Measurements from ENCODE around the gene CYS1. TPM values are rescaled to one million over a fixed set of nuclear protein-coding genes. Genes with fewer than 3 reads are reported as not detected.
"Not testable (repeated sequence)": the region's sequence is repeated elsewhere in the genome, so short reads cannot be mapped to it uniquely, and the experiment has no call there.

Gene CYS1
- total and polyA plus RNA-seq, 8 donors: 0.60 to 18.8 (median 15.8) TPM

- DNase-seq: no peak
- Histone ChIP-seq H3K36me3 (no peaks in the 10 kb centered on the region), H3K27me3 (peaks cover 11 to 37% of the 10 kb centered on the region in 2 donors), H3K9me3 (no peaks in the 10 kb centered on the region), H3K4me3 (no peak overlapping the region), H3K4me1 (peaks cover 5 to 16% of the 10 kb centered on the region in 2 donors), H3K27ac (no peak overlapping the region)
- TF ChIP-seq CTCF (IDR thresholded peaks at IDR 0.05): no peak
- no peak for ATAC-seq
- intact Hi-C loops (cut with DNase I): no loop called here
Measured at GRCh38 chr2:10094271-10094814, 14.1 kb upstream of the CYS1 start.

GRCh38 chr2:10091889-10092244, 11.7 kb upstream of the CYS1 start:
- H3K4me1 ChIP-seq; ATAC-seq; DNase-seq; H3K27ac ChIP-seq; intact Hi-C loops (cut with DNase I); H3K9me3 ChIP-seq; H3K36me3 ChIP-seq: not testable (repeated sequence)
- Histone ChIP-seq H3K4me3 (peak overlapping the region in 1 of 2 donors; percentile 45), H3K27me3 (peaks cover 11 to 37% of the 10 kb centered on the region in 2 donors)

- H3K27ac ChIP-seq: peak overlapping the region in 1 of 2 donors; percentile 23
- TF ChIP-seq CTCF (IDR thresholded peaks at IDR 0.05): no peak
- ATAC-seq (peak; percentile 91), DNase-seq (peak in 2 of 4 donors; percentile 61 to 86)
- H3K4me1 ChIP-seq: peaks cover 5 to 9% of the 10 kb centered on the region in 2 donors
- peak overlapping the region; percentile 11 to 45 for H3K4me3 ChIP-seq
- intact Hi-C loops (cut with DNase I): no loop called here
- H3K36me3 ChIP-seq: no peaks in the 10 kb centered on the region
- no peaks in the 10 kb centered on the region for H3K9me3 ChIP-seq
- H3K27me3 ChIP-seq: peaks cover 11 to 37% of the 10 kb centered on the region in 2 donors
Measured at GRCh38 chr2:10091182-10091888, 11.1 kb upstream of the CYS1 start.

- Histone ChIP-seq H3K36me3 (no peaks in the 10 kb centered on the region), H3K27ac (no peak overlapping the region), H3K4me3 (no peak overlapping the region), H3K9me3 (no peaks in the 10 kb centered on the region), H3K4me1 (peaks cover 5 to 9% of the 10 kb centered on the region in 2 donors), H3K27me3 (peaks cover 11 to 42% of the 10 kb centered on the region in 2 donors)
- TF ChIP-seq CTCF (IDR thresholded peaks at IDR 0.05): no peak
- ATAC-seq (no peak), DNase-seq (no peak)
- intact Hi-C loops (cut with DNase I): no loop called here
Measured at GRCh38 chr2:10089565-10090190, 9.5 kb upstream of the CYS1 start.

- DNase-seq: no peak
- intact Hi-C loops (cut with DNase I): no loop called here
- peaks cover 5 to 9% of the 10 kb centered on the region in 2 donors for H3K4me1 ChIP-seq
- no peak for ATAC-seq
- peaks cover 19 to 42% of the 10 kb centered on the region in 2 donors for H3K27me3 ChIP-seq
- H3K9me3 ChIP-seq: no peaks in the 10 kb centered on the region
- no peak overlapping the region for H3K27ac ChIP-seq
- H3K4me3 ChIP-seq: no peak overlapping the region
- no peak for TF ChIP-seq CTCF (IDR thresholded peaks at IDR 0.05)
- H3K36me3 ChIP-seq: no peaks in the 10 kb centered on the region
Measured at GRCh38 chr2:10087360-10087759, 7.1 kb upstream of the CYS1 start.

Data from left lung (tissue), 10 donors.